HG03280 (cell line): ENCODE results near the gene UBAP1L.
"Not testable (repeated sequence)": the region's sequence is repeated elsewhere in the genome, so short reads cannot be mapped to it uniquely, and the experiment has no call there.

Experiments used
- ATAC-seq: cut with Tn5 transposase; IDR thresholded peaks from one replicate; pipeline ENCODE4 v1.9.1; 2021; ENCODE audit warnings: mild to moderate bottlenecking, moderate library complexity; ENCODE audit not compliant: unreplicated experiment

The UBAP1L gene

DNA sequence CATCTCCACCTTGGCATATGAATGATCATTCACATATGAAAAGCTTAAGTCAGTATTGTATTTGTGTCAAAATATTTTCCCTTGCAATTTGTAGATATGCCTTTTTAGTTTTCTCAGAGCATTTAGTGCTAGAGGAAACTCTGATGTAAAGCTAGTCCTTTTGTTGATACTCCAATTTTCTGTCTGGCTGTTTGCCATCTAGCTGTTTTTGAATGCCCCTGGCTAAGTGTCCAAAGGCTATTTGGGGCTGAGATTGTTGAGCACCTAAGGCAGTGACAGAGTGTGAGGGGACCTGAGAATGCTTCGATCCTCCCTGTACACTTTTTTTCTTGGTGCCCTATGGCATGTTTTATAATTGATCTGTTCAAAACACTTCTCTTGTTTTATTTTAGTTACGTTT is 66.8 kb downstream of the UBAP1L start:
- no peak for ATAC-seq

DNA sequence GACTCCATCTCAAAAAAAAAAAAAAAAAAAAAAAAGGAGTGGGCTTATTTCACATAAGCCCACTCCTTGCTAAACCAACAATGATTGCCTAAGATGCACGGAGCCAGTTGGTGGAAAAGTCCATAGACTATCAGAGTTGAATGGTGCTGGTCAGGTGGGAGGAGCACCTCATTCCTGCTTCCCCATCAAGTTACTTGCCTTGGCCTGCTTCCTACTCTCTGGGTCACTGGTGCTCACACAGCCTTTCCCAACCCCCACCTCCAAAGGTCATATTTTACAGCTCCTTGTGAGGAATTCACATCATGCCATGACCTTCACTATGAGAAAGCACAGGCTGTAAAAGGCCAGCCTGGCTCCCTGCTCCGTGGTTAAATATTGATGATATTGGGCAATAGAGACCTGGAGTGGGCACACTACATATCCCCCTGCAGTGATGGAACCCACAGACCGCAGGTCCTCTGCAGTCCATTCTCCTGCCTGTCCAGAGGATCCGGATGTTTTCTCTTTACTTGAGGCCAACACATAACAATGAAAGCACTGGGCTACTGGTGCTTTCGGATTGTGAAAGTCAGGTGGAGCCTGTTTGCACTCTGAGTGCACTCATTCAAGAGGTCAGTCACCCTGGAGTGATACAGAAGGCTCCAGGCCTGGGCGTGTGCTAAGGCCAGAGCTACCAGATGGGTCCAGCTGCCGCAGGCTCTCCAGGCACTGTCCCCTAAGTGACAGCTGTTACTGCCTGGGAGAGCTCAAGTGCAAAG is 70.1 kb downstream of the UBAP1L start, which contains the start of gene SLC51B:
TSS of gene SLC51B (plus strand) at position 664 of the 758 bp plus-strand sequence. CDS start 4,618 bp downstream, outside the sequence.
- ATAC-seq, result no peak

DNA sequence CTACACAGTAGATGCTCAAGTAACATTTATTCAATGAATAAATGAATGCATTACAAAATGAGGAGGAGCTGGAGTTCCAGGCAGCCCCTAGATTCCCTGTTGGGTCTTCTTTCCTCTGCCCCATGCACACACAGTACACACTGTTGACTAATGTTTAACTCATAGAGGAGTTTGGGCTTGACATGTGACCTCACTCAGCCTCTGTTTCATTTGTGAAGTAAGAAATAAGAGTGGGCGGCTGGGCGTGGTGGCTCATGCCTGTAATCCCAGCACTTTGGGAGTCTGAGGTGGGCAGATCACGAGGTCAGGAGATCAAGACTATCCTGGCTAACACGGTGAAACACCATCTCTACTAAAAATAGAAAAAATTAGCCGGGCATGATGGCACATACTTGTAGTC is 70.8 kb downstream of the UBAP1L start:
- ATAC-seq, result not testable (repeated sequence)

DNA sequence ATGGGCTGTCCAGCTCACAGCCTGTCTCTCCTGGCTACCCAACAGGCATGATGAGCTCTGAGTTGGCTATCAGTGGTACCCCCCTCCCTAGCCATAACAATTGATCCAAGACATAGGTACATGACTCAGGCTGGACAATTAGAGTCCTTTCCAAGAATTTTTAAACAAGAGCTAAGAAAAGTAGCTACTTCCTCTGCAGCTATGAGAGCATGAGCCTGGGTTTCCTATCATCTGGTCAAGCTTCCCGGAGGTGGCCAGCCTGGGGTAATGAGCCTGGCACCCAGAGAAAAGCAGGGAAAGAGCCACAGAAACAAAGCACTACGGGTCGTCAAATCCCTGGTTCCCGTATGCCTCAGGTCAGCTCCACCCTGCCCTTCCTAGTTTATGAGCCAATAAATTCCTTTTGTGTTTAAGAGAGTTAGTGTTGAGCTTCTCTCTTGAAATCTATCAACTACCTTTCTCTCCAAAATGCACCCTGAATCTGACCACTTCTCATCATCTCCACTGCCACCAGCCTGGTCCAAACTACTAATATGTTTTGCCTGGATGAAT is 72.1 kb downstream of the UBAP1L start:
- ATAC-seq, result no peak
